ENCODE data around the gene KDM4C.
A peak's percentile ranks its signal among the peaks of the same experiment; 100 is the strongest.

The KDM4C gene

DNA sequence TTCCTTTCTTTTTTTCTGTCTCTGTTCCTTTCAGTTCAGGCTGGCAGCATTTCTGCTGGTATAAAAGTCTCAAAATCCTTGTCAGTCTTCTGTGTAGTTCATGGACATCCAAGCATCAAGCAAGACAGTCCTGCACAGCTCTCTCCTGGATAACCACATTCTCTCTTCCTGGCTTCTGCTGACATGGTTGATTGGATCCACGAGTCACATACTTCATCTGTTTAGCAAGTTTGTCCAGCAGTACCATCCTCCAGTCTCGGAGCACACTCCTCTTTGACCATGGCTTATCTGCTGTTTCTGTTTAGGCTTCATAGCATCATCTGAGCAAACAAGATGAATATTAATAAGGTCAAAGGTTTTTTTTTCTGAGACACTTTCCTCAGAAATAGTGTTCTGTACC, 220.8 kb downstream of the KDM4C start:
- Histone ChIP-seq H3K9ac (ENCODE audit: insufficient read length) (no peak overlapping the region), H3K9me3 (ENCODE audit: low read depth, low read length) (no peaks in the 10 kb centered on the region), H3K36me3 (ENCODE audit: insufficient read depth, low read length) (no peaks in the 10 kb centered on the region), H3K27ac (no peak overlapping the region), H3K4me3 (no peak overlapping the region)
- no peak for TF ChIP-seq POLR2AphosphoS5 (IDR thresholded peaks at IDR 0.05; ENCODE audit: borderline replicate concordance, low read depth, low read length)
- no peak for TF ChIP-seq FOXP2 (optimal IDR thresholded peaks at IDR 0.05; ENCODE audit: control extremely low read depth, extremely low read length, insufficient read depth)
- no peak for TF ChIP-seq EZH2 (IDR thresholded peaks at IDR 0.05)
- DNase-seq (ENCODE audit: low read depth, low spot score) = no peak

DNA sequence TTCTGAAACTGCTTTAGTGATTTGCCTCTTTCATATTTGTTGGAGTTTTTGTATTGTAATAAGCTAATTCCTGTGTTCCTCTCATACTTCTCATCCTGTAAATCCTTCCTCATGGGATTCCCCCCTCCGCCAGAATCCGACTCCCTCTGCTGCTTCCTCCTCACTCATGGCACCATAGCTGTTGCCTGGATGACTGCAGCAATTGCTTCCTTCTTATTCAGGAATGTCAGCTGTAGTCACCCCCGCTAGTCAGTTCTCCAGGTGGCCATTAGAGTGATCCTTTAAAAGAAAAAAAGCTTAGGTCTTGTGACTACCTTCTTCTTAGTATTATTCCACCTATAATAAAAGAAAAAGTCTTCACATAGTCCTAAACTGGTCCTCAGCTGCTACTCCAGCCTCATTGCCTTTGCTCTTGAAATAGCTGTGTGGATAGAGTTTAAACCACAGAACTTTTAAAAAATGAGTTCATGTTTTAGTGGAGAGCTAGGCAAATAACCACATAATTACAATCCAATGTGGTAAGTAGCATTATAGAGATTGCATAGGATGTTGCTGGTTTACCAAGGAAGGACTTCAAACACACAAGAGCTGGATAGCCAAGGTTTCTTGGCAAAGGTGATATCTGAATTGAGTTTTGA, 227.3 kb downstream of the KDM4C start:
- no peaks in the 10 kb centered on the region for H3K36me3 ChIP-seq (ENCODE audit: insufficient read depth, low read length)
- H3K9ac ChIP-seq (ENCODE audit: insufficient read length) = no peak overlapping the region
- H3K9me3 ChIP-seq (ENCODE audit: low read depth, low read length) = no peaks in the 10 kb centered on the region
- no peak overlapping the region for H3K27ac ChIP-seq
- no peak overlapping the region for H3K4me3 ChIP-seq
- no peak for DNase-seq (ENCODE audit: low read depth, low spot score)
- no peak for TF ChIP-seq FOXP2 (optimal IDR thresholded peaks at IDR 0.05; ENCODE audit: control extremely low read depth, extremely low read length, insufficient read depth)
- no peak for TF ChIP-seq EZH2 (IDR thresholded peaks at IDR 0.05)
- TF ChIP-seq POLR2AphosphoS5 (IDR thresholded peaks at IDR 0.05; ENCODE audit: borderline replicate concordance, low read depth, low read length) = no peak

DNA sequence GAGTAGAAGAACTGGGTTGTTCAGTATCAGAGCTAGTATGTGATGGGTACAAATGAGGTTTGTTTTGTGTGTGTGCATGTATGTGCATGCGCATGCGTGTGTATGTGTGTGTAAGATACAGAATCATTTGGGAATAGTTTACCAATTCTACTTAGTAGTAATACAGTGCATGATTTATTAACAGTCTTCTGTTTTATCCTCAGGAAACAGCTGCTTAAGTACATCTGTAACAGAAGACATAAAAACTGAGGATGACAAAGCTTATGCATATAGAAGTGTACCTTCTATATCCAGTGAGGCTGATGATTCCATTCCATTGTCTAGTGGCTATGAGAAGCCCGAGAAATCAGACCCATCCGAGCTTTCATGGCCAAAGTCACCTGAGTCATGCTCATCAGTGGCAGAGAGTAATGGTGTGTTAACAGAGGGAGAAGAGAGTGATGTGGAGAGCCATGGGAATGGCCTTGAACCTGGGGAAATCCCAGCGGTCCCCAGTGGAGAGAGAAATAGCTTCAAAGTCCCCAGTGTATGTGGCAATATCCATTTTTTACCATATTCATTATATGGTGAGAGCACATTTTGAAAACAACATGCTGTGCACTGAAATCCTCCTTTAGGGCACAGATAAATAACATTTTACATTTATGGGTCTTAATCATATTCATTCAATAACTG, 228.5 kb downstream of the KDM4C start:
- DNase-seq (ENCODE audit: low read depth, low spot score) = no peak
- Histone ChIP-seq H3K36me3 (ENCODE audit: insufficient read depth, low read length) (no peaks in the 10 kb centered on the region), H3K9ac (ENCODE audit: insufficient read length) (no peak overlapping the region), H3K27ac (no peak overlapping the region), H3K4me3 (no peak overlapping the region), H3K9me3 (ENCODE audit: low read depth, low read length) (no peaks in the 10 kb centered on the region)
- TF ChIP-seq FOXP2 (optimal IDR thresholded peaks at IDR 0.05; ENCODE audit: control extremely low read depth, extremely low read length, insufficient read depth) = no peak
- no peak for TF ChIP-seq EZH2 (IDR thresholded peaks at IDR 0.05)
- TF ChIP-seq POLR2AphosphoS5 (IDR thresholded peaks at IDR 0.05; ENCODE audit: borderline replicate concordance, low read depth, low read length) = no peak

DNA sequence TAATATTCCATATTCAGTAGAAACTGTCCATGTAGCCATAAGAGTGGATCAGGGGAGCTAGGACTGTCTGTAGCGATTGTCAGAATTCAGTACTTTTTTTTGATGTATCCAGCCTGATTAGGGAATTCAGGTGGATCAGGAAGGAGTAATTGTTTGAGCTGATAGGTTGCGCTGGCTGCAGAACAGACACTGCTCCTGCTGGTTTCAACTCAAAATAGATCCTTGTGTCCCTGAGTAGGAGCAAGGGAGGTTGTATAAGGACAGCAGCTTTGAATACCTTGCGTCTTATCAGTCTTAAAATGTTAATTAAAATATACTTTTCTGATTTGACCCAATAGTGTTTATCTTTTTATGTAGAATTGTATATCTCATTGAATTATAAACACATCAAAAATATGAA, 229.6 kb downstream of the KDM4C start:
- no peak for TF ChIP-seq POLR2AphosphoS5 (IDR thresholded peaks at IDR 0.05; ENCODE audit: borderline replicate concordance, low read depth, low read length)
- DNase-seq (ENCODE audit: low read depth, low spot score) = no peak
- Histone ChIP-seq H3K36me3 (ENCODE audit: insufficient read depth, low read length) (no peaks in the 10 kb centered on the region), H3K27ac (no peak overlapping the region), H3K9me3 (ENCODE audit: low read depth, low read length) (no peaks in the 10 kb centered on the region), H3K9ac (ENCODE audit: insufficient read length) (no peak overlapping the region), H3K4me3 (no peak overlapping the region)

DNA sequence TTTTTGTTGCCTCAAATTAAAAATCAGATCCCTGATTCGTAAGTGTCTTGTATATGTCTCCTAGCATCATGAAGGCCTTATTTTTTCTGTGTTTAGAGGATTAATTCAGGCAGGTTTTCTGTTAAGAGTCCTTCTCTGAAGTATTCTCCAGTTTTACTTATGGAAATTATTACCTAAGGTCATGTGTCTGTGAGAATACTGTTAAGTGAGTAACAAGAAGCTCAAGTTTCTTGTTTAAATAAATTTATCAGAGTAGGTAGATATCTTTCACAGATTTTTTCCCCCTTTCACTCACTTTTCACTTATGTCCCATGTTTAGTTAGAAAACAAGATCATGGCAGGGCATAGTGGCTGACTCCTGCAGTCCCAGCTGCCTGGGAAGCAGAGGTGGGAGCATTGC, 233.6 kb downstream of the KDM4C start:
- DNase-seq (ENCODE audit: low read depth, low spot score) = no peak
- H3K4me3 ChIP-seq = no peak overlapping the region
- no peak overlapping the region for H3K9ac ChIP-seq (ENCODE audit: insufficient read length)
- no peaks in the 10 kb centered on the region for H3K9me3 ChIP-seq (ENCODE audit: low read depth, low read length)
- no peak overlapping the region for H3K27ac ChIP-seq
- H3K36me3 ChIP-seq (ENCODE audit: insufficient read depth, low read length) = no peaks in the 10 kb centered on the region
- no peak for TF ChIP-seq POLR2AphosphoS5 (IDR thresholded peaks at IDR 0.05; ENCODE audit: borderline replicate concordance, low read depth, low read length)
- TF ChIP-seq EZH2 (IDR thresholded peaks at IDR 0.05) = no peak
- TF ChIP-seq FOXP2 (optimal IDR thresholded peaks at IDR 0.05; ENCODE audit: control extremely low read depth, extremely low read length, insufficient read depth) = no peak

DNA sequence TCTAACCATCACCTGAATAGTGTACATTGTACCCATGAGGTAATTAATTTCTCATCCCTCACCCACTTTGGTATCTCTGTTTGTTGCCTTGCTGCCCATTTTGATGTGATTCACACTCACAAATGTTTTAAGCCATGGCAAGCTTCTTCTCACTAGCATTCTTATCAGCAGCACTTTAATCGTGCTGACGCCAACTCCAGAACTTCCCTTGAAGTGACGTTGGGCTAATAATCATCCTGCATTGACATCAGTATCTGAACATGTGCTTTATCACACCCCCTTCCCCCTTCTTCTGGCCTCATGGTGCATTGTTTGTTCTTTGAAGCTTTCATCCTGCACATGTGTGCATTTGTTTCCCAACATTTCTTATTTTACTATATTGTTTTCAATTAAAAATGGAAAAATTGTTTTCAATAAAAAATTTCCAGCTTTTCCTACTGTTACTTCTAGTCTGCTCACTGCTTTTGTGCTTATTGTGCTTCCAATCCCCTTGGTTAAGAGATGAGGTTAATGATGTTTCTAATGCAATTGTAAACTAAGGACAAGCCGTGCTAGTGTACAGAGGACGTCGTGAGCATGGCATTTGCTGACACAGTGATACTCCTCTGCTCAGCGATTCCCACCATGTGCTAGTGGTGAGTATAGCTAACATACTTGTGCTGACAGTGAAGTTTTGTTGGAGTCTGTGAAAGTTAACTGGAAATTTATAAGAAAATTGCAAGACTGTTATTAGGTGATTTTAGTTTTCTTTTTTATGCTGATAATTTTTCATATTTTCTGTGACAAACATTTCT, 238.5 kb downstream of the KDM4C start:
- no peak for DNase-seq (ENCODE audit: low read depth, low spot score)
- no peaks in the 10 kb centered on the region for H3K36me3 ChIP-seq (ENCODE audit: insufficient read depth, low read length)
- H3K9ac ChIP-seq (ENCODE audit: insufficient read length) = no peak overlapping the region
- TF ChIP-seq POLR2AphosphoS5 (IDR thresholded peaks at IDR 0.05; ENCODE audit: borderline replicate concordance, low read depth, low read length) (no peak), FOXP2 (optimal IDR thresholded peaks at IDR 0.05; ENCODE audit: control extremely low read depth, extremely low read length, insufficient read depth) (no peak), EZH2 (IDR thresholded peaks at IDR 0.05) (no peak)
- H3K9me3 ChIP-seq (ENCODE audit: low read depth, low read length) = no peaks in the 10 kb centered on the region
- no peak overlapping the region for H3K4me3 ChIP-seq
- no peak overlapping the region for H3K27ac ChIP-seq

DNA sequence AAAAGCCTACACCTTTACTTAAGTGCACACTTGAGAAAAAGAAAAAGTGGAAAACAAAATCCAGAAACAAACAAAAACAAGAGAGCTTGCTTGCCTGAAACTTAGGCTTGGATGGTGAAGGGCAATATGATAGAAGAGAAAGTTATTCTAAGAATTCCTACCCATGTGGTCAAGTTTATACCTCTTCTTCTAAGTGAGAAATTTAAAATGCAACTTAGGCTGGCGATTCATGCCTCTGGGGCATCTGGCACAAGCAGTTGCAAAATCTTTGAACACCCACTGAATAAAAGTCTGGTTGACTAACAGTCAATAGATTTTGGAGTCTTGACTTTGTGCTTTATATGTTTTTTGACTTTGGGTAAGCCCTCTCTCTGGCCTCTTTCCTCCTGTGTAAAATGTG, 239.6 kb downstream of the KDM4C start:
- TF ChIP-seq EZH2 (IDR thresholded peaks at IDR 0.05) = no peak
- no peak for TF ChIP-seq FOXP2 (optimal IDR thresholded peaks at IDR 0.05; ENCODE audit: control extremely low read depth, extremely low read length, insufficient read depth)
- TF ChIP-seq POLR2AphosphoS5 (IDR thresholded peaks at IDR 0.05; ENCODE audit: borderline replicate concordance, low read depth, low read length) = no peak
- Histone ChIP-seq H3K9ac (ENCODE audit: insufficient read length) (no peak overlapping the region), H3K27ac (peak overlapping the region; percentile 23; the same call in 1 of the 2 replicates), H3K36me3 (ENCODE audit: insufficient read depth, low read length) (no peaks in the 10 kb centered on the region), H3K9me3 (ENCODE audit: low read depth, low read length) (no peaks in the 10 kb centered on the region), H3K4me3 (no peak overlapping the region)
- DNase-seq (ENCODE audit: low read depth, low spot score) = no peak

DNA sequence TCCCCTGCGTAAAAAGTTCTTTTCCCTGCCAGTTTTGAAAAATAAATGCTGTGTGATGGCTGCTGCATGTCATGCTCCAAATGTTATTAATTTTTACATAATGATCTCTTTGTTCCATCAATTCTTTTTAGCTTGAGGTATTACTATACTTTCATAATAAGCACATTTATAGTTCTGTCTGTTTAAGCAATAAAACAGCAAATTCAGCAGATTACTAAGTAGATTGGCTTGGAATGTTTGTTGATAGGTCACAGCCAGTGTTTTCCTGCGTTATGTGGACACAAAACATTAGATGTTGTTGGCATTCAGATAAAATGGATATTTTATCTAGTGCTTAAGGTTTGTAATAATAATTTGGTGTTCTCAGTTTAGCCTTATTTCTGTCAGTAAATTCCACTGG, 242.0 kb downstream of the KDM4C start:
- H3K27ac ChIP-seq = no peak overlapping the region
- H3K9ac ChIP-seq (ENCODE audit: insufficient read length) = no peak overlapping the region
- no peaks in the 10 kb centered on the region for H3K36me3 ChIP-seq (ENCODE audit: insufficient read depth, low read length)
- TF ChIP-seq POLR2AphosphoS5 (IDR thresholded peaks at IDR 0.05; ENCODE audit: borderline replicate concordance, low read depth, low read length) (no peak), EZH2 (IDR thresholded peaks at IDR 0.05) (no peak), FOXP2 (optimal IDR thresholded peaks at IDR 0.05; ENCODE audit: control extremely low read depth, extremely low read length, insufficient read depth) (no peak)
- H3K4me3 ChIP-seq = peak overlapping the region; percentile 46; the same call in 1 of the 2 replicates
- DNase-seq (ENCODE audit: low read depth, low spot score) = no peak
- H3K9me3 ChIP-seq (ENCODE audit: low read depth, low read length) = no peaks in the 10 kb centered on the region

Measured in SK-N-MC (cell line).